Calu3 (cell line): ENCODE results near the gene TXNDC2. TPM values are rescaled to one million over a fixed set of nuclear protein-coding genes. Genes with fewer than 3 reads are reported as not detected.

ENCODE experiments used
- BruUV-seq: library from RNA; stranded (reverse); fragments of 400-500 nt; replicated peaks from 2 replicates; lab custom pipeline; 2021; lab: Mats Ljungman, UMichigan
- CTCF ChIA-PET: fragments of 300-600 bp; sonication (Branson Sonifier 250); formaldehyde crosslinking; loops from one replicate; lab custom pipeline; 2022; ENCODE audit warnings: antibody characterized with exemption; lab: Charles Lee
- DNase-seq: peaks from one replicate; pipeline ENCODE4 v3.0.0; 2022
- H3K27ac Mint-ChIP-seq: one replicate; pipeline ENCODE4 v1.8.0; 2022; ENCODE audit warnings: mixed read lengths; ENCODE audit not compliant: unreplicated experiment
- H3K27me3 Mint-ChIP-seq: one replicate; pipeline ENCODE4 v1.8.0; 2022; ENCODE audit warnings: mixed read lengths; ENCODE audit not compliant: unreplicated experiment
- H3K36me3 Mint-ChIP-seq: one replicate; pipeline ENCODE4 v1.8.0; 2022; ENCODE audit warnings: mild to moderate bottlenecking, moderate library complexity, mixed read lengths; ENCODE audit not compliant: insufficient read depth, unreplicated experiment
- H3K4me1 Mint-ChIP-seq: one replicate; pipeline ENCODE4 v1.8.0; 2022; ENCODE audit warnings: mild to moderate bottlenecking, low read depth, mixed read lengths; ENCODE audit not compliant: unreplicated experiment
- H3K4me3 Mint-ChIP-seq: one replicate; pipeline ENCODE4 v1.8.0; 2022; ENCODE audit warnings: mild to moderate bottlenecking, low read depth, moderate library complexity, mixed read lengths; ENCODE audit not compliant: unreplicated experiment
- H3K9me3 Mint-ChIP-seq: one replicate; pipeline ENCODE4 v1.8.0; 2022; ENCODE audit warnings: low read depth, mixed read lengths; ENCODE audit not compliant: unreplicated experiment
- CTCF ChIP-seq: fragments of 200-600 bp; IDR thresholded peaks from one replicate; pipeline ENCODE4 v1.8.0; 2022; ENCODE audit warnings: antibody characterized with exemption; ENCODE audit not compliant: unreplicated experiment
- intact Hi-C: fragments of 100-400 bp; cut with micrococcal nuclease; formaldehyde crosslinking; loops from one replicate; pipeline ENCODE4 v1.10.0; 2022; ENCODE audit not compliant: unreplicated experiment
- total RNA-seq: library from RNA; stranded (reverse); gene quantifications from 2 replicates; pipeline ENCODE4 v1.2.3, GENCODE V29; 2022

The TXNDC2 gene
- total RNA-seq, 1 experiment from 2014 or later, result not detected

GRCh38 chr18:9919564-9920232, 33.9 kb downstream of the TXNDC2 start:
- BruUV-seq, result no TSS peak
- H3K27me3 Mint-ChIP-seq, result no peaks in the 10 kb centered on the region
- intact Hi-C loops, result loop anchor here (2.0 to 10.0 kb wide), 4 partner anchors 43 to 325 kb away; no protein-coding TSS in a partner anchor
- no peak for TF ChIP-seq CTCF
- H3K9me3 Mint-ChIP-seq, result no peaks in the 10 kb centered on the region
- peaks cover 19% of the 10 kb centered on the region for H3K36me3 Mint-ChIP-seq
- no peak overlapping the region for H3K4me3 Mint-ChIP-seq
- CTCF ChIA-PET, result no interaction called here
- peaks cover 21% of the 10 kb centered on the region for H3K4me1 Mint-ChIP-seq
- no peak for DNase-seq
- no peak overlapping the region for H3K27ac Mint-ChIP-seq

- intact Hi-C loops, result loop anchor here (10.0 kb wide), 2 partner anchors 138 to 328 kb away; no protein-coding TSS in a partner anchor
- H3K4me3 Mint-ChIP-seq, result no peak overlapping the region
- no peak overlapping the region for H3K27ac Mint-ChIP-seq
- no peak for TF ChIP-seq CTCF
- DNase-seq, result no peak
- no TSS peak for BruUV-seq
- no peaks in the 10 kb centered on the region for H3K9me3 Mint-ChIP-seq
- H3K27me3 Mint-ChIP-seq, result no peaks in the 10 kb centered on the region
- no peaks in the 10 kb centered on the region for H3K36me3 Mint-ChIP-seq
- CTCF ChIA-PET, result no interaction called here
- H3K4me1 Mint-ChIP-seq, result peaks cover 37% of the 10 kb centered on the region
Measured at GRCh38 chr18:9922592-9923311, 37.0 kb downstream of the TXNDC2 start.

- intact Hi-C loops, result loop anchor here (10.0 kb wide), 2 partner anchors 140 to 330 kb away; no protein-coding TSS in a partner anchor
- CTCF ChIA-PET, result no interaction called here
- no peak overlapping the region for H3K4me3 Mint-ChIP-seq
- H3K27ac Mint-ChIP-seq, result no peak overlapping the region
- peaks cover 38% of the 10 kb centered on the region for H3K4me1 Mint-ChIP-seq
- no peaks in the 10 kb centered on the region for H3K36me3 Mint-ChIP-seq
- no peaks in the 10 kb centered on the region for H3K27me3 Mint-ChIP-seq
- no TSS peak for BruUV-seq
- no peaks in the 10 kb centered on the region for H3K9me3 Mint-ChIP-seq
- DNase-seq, result no peak
- TF ChIP-seq CTCF, result no peak
Measured at GRCh38 chr18:9924371-9924943, 38.7 kb downstream of the TXNDC2 start.

- CTCF ChIA-PET, result no interaction called here
- TF ChIP-seq CTCF, result no peak
- Mint-ChIP-seq H3K36me3 (no peaks in the 10 kb centered on the region), H3K4me1 (peaks cover 38% of the 10 kb centered on the region), H3K9me3 (no peaks in the 10 kb centered on the region), H3K27ac (no peak overlapping the region), H3K4me3 (no peak overlapping the region), H3K27me3 (no peaks in the 10 kb centered on the region)
- BruUV-seq, result no TSS peak
- intact Hi-C loops, result loop anchor here (10.0 kb wide), 2 partner anchors 141 to 331 kb away; no protein-coding TSS in a partner anchor
- no peak for DNase-seq
Measured at GRCh38 chr18:9925369-9925768, 39.6 kb downstream of the TXNDC2 start.
